GM10266 (cell line): ENCODE data around the gene SPECC1L.

Source experiments
- DNase-seq: peaks from one replicate; pipeline ENCODE4 v3.0.0; 2012; ENCODE audit errors: extremely low spot score
- TF ChIP-seq, protein P1 (sequence below): IDR thresholded peaks from 2 replicates; pipeline ENCODE4 v1.5.1; 2012; ENCODE audit warnings: mild to moderate bottlenecking, low read depth; ENCODE audit not compliant: control insufficient read depth, insufficient read depth; ENCODE audit errors: missing control alignments

Gene SPECC1L

DNA sequence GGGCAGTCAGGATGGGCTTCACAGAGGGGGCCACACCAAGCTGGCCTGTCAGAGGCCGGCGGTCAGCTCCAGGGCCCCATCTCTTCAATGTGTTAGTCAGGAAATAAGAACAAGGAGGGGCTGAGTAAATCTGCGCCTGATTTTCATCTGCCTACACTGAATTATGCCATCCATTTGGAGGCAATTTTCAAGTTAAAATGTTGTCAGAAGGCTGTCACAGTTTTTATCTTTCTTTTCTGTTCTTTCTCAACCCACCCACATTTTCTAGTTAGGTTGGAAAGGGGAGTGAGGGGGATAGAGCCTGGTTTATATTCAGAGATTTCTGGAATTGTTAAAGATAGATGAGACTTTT lies 175.6 kb downstream of the SPECC1L start:
- DNase-seq: no peak
- TF ChIP-seq, protein P1, sequence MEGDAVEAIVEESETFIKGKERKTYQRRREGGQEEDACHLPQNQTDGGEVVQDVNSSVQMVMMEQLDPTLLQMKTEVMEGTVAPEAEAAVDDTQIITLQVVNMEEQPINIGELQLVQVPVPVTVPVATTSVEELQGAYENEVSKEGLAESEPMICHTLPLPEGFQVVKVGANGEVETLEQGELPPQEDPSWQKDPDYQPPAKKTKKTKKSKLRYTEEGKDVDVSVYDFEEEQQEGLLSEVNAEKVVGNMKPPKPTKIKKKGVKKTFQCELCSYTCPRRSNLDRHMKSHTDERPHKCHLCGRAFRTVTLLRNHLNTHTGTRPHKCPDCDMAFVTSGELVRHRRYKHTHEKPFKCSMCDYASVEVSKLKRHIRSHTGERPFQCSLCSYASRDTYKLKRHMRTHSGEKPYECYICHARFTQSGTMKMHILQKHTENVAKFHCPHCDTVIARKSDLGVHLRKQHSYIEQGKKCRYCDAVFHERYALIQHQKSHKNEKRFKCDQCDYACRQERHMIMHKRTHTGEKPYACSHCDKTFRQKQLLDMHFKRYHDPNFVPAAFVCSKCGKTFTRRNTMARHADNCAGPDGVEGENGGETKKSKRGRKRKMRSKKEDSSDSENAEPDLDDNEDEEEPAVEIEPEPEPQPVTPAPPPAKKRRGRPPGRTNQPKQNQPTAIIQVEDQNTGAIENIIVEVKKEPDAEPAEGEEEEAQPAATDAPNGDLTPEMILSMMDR: no peak

DNA sequence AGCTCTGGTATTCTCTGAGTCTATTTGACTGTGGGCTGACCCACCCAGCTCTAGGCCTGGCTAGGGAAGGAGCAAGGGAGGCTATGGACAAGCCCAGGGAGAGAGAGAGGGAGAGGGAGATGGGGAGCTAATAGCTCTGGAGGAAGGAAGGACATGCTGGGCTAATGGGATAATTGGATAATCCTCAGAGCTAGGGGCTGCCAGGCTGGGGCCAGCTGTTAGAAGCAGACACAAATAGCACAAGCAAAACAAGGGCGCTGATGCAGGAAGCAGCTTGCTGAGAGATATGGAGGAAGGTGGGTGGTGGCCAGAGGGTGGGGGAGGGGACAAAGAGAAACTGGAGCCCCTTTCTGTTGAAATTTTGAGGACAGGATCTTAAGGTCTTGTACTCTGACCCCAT lies 180.0 kb downstream of the SPECC1L start:
- TF ChIP-seq, protein P1: no peak
- DNase-seq: no peak

DNA sequence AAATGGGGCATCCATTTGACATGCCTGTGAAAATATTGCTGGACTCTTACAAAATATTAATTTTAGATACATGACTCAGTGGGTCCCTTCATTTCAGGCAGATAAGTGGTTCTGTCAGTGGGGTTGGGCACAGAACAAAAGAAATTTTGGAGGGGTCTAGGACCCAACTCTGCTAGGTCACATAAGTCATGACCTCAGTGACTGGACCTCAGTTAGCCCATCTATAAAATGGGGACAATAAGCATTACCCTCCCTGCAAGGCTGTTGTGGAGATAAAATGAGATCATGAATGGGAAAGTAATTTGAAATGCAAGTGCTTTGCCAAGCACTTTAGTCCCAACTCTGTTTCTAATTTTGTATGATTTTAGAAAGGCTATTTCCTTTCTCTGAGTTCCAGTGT lies 180.5 kb downstream of the SPECC1L start:
- TF ChIP-seq, protein P1: no peak
- DNase-seq: no peak

DNA sequence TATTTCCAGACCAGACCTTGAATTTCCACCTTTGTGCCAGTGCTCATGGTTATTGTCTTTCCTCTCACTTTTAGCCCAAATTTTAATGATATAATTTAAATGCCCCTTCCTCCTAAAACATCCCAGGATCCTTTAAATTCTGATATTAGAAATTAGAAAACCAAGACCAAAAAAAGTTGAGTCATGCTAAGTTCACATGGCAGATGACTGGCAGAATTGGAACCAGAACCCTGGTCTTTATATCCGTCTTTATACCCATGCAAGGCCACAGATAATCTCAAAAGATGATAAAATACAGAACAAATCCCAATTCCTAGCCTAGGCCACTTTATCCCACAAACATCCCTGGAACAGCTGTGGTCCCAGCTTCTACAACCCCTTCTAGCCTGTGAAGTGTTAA lies 183.2 kb downstream of the SPECC1L start:
- DNase-seq: no peak
- TF ChIP-seq, protein P1: no peak

DNA sequence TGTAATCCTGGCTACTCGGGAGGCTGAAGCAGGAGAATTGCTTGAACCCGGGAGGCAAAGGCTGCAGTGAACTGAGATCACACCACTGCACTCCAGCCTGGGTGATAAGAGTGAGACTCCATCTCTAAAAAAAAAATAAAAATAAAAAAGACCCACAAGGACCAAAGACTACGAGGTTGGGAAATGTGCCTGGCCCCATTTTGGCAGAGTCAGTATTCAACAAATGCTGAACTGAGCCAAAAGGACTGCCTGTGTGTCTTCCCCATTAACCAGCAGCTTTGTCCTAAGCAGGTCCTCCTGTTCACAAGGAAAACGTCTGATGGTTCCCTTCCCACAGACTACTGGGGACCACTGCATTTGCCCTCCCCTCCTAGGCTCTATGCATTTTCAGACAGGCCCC lies 184.4 kb downstream of the SPECC1L start:
- TF ChIP-seq, protein P1: no peak
- DNase-seq: no peak

DNA sequence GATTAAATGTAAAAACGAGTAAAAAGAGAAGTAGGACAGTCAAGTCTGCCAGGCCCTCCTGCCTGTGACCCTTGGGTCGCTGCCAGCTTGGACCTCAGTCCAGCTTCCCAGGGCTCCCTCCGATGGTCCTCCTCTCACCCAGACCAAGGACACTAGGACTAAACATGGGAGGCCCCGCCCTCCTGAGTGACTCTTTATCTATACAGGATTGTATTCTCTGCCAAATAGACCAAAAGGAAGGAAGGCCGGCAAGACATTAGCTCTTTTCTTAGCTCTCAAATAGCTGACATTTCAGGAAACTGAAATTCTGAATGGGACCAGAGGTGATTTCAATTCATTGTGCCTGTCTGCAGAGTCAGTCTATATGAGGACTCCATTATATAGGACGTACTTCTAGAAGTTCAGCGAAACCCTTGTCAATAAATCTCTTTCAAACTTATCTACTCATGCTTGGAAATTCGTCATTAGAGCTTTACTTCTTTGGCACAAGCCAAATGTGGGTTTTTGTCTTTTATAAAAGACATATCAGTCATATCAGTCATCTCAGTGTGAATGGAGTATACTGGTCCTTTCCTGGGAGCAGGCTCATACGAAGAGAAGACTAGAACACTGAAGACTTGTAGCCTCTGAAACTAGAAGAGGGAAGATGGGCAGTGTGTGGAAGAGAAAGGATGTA lies 185.3 kb downstream of the SPECC1L start:
- no peak for DNase-seq
- TF ChIP-seq, protein P1: no peak

DNA sequence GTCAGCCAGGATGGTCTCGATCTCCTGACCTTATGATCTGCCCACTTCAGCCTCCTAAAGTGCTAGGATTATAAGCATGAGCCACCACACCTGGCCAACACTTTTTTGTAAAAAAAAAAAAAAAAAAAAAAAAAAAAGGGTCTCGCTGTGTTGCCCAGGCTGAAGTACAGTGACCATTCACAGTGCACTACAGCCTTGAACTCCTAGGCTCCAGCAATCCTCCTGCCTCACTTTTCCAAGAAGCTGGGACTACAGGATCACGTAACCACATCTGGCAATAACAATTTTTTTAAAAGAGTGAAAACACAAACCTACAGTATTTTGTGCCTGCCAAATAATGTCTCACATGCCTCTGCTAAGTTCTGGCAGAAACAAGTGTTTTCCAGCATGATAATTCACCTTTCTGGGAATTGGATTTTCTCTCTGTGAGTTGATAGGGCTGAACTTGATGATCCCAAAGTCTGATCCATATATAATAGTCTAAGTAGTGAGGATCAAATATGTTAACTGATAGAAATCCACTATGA lies 187.3 kb downstream of the SPECC1L start:
- TF ChIP-seq, protein P1: no peak

More for the DNA sequence above, 187.3 kb downstream of the SPECC1L start:
- no peak for DNase-seq
